ENCODE data around the gene TCEA3.

TCEA3 gene

GRCh38 chr1:23471473-23472075 is 47.0 kb upstream of the TCEA3 start:
- WGBS, result 70% methylated on average over 3 of the region's 4 CpGs
- no peak overlapping the region for H3K18ac ChIP-seq (ENCODE audit: low read depth in 1 of 2, low read length in 2 of 2)
- peaks cover 31% of the 10 kb centered on the region for H3K79me1 ChIP-seq (replicated peaks; ENCODE audit: low read length, poor library complexity, severe bottlenecking)
- no peak overlapping the region for H2AFZ ChIP-seq (ENCODE audit: low read depth, low read length)
- peak overlapping the region; percentile 67 for H3K9ac ChIP-seq (ENCODE audit: low read length)
- no peak overlapping the region for H3K14ac ChIP-seq (ENCODE audit: low read length in 2 of 2)
- H3K27me3 ChIP-seq (ENCODE audit: control insufficient read depth in 1 of 2, insufficient read depth in 1 of 2, low read length in 2 of 2), result no peaks in the 10 kb centered on the region
- H3K9me3 ChIP-seq (ENCODE audit: control insufficient read depth, low read length), result no peaks in the 10 kb centered on the region
- DNase-seq, result no peak
- H3K4me3 ChIP-seq (ENCODE audit: insufficient read depth in 1 of 2, low read depth in 1 of 2, low read length in 2 of 2), result peak overlapping the region in 1 of 2 experiments; percentile 7
- H2BK5ac ChIP-seq (ENCODE audit: low read depth, low read length, poor library complexity, severe bottlenecking), result no peak overlapping the region
- no peak overlapping the region for H3K23ac ChIP-seq (ENCODE audit: low read length in 2 of 2)
- no peak overlapping the region for H2AK5ac ChIP-seq (ENCODE audit: low read length, severe bottlenecking)
- H3K27ac ChIP-seq (ENCODE audit: low read length, poor library complexity, severe bottlenecking), result no peak overlapping the region
- H2BK12ac ChIP-seq (ENCODE audit: low read length in 2 of 2), result no peak overlapping the region
- no peak overlapping the region for H2BK120ac ChIP-seq (ENCODE audit: low read depth, low read length)
- H3K4me1 ChIP-seq (ENCODE audit: control insufficient read depth, insufficient read depth, low read depth, low read length), result peaks cover 16% of the 10 kb centered on the region
- H3K4me2 ChIP-seq (ENCODE audit: low read length, poor library complexity, severe bottlenecking), result no peak overlapping the region
- H4K8ac ChIP-seq (ENCODE audit: low read length), result peak overlapping the region; percentile 13
- no peak overlapping the region for H3K4ac ChIP-seq (ENCODE audit: low read depth in 1 of 2, low read length in 2 of 2)
- H4K91ac ChIP-seq (ENCODE audit: low read length), result no peak overlapping the region
- H3K36me3 ChIP-seq (ENCODE audit: control insufficient read depth in 1 of 2, insufficient read depth in 2 of 2, low read depth in 1 of 2, low read length in 2 of 2), result peaks cover 0 to 5% of the 10 kb centered on the region in 2 experiments
- H2BK15ac ChIP-seq (ENCODE audit: low read depth, poor library complexity, severe bottlenecking), result no peak overlapping the region

DNA sequence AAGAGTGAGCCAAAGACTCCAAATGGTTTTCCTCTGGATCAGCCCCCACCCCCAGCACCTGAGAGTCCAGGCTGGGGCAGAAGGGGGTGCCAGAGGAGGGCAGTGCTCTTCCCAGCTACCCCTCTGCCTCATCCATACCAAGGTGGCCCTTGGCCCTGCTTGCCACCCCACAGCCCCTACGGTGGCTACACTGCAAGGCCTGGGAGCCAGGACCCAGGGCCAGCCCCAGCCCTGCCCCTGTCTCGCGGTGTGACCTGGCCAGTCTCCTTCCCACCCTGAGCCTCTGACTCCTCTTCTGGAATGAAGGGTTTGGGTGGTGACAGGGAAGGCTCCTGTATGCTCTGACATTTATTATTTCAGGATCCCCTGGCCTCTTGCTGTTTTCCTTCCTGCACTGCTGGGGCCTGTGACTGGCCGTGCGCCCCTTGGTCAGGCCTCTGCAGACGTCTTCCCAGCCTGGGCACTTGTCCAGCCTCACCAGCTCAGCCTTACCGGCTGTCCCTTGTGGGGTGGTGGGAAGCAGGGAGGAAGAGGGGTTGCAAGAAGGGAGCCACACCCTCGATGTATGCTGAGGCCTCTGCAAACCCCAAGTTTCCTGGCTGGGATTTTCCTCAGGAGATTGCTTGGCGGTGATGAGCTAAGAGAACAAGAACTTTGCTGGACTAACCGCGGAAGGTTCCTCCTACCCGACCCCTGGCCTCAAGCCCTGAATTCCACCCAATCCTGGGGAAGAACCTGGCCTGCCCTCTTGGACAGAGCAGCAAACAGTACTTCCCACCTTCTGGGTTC is 45.9 kb upstream of the TCEA3 start:
- Histone ChIP-seq H4K8ac (ENCODE audit: low read length) (no peak overlapping the region), H3K27me3 (ENCODE audit: control insufficient read depth in 1 of 2, insufficient read depth in 1 of 2, low read length in 2 of 2) (no peaks in the 10 kb centered on the region), H3K4me1 (ENCODE audit: control insufficient read depth, insufficient read depth, low read depth, low read length) (peaks cover 16% of the 10 kb centered on the region), H3K4me2 (ENCODE audit: low read length, poor library complexity, severe bottlenecking) (no peak overlapping the region), H3K9me3 (ENCODE audit: control insufficient read depth, low read length) (no peaks in the 10 kb centered on the region), H2AK5ac (ENCODE audit: low read length, severe bottlenecking) (no peak overlapping the region), H3K36me3 (ENCODE audit: control insufficient read depth in 1 of 2, insufficient read depth in 2 of 2, low read depth in 1 of 2, low read length in 2 of 2) (peaks cover 2 to 5% of the 10 kb centered on the region in 2 experiments), H4K91ac (ENCODE audit: low read length) (no peak overlapping the region), H3K18ac (ENCODE audit: low read depth in 1 of 2, low read length in 2 of 2) (peak overlapping the region in 1 of 2 experiments; percentile 52), H3K4me3 (ENCODE audit: insufficient read depth in 1 of 2, low read depth in 1 of 2, low read length in 2 of 2) (peak overlapping the region in 1 of 2 experiments; percentile 52), H2BK120ac (ENCODE audit: low read depth, low read length) (no peak overlapping the region), H3K9ac (ENCODE audit: low read length) (peak overlapping the region; percentile 56), H2BK12ac (ENCODE audit: low read length in 2 of 2) (peak overlapping the region in 1 of 2 experiments; percentile 1), H2BK5ac (ENCODE audit: low read depth, low read length, poor library complexity, severe bottlenecking) (no peak overlapping the region), H3K79me1 (replicated peaks; ENCODE audit: low read length, poor library complexity, severe bottlenecking) (peaks cover 32% of the 10 kb centered on the region), H3K14ac (ENCODE audit: low read length in 2 of 2) (peak overlapping the region in 1 of 2 experiments; percentile 30), H2BK15ac (ENCODE audit: low read depth, poor library complexity, severe bottlenecking) (no peak overlapping the region), H3K23ac (ENCODE audit: low read length in 2 of 2) (no peak overlapping the region), H3K4ac (ENCODE audit: low read depth in 1 of 2, low read length in 2 of 2) (peak overlapping the region in 1 of 2 experiments; percentile 21), H3K27ac (ENCODE audit: low read length, poor library complexity, severe bottlenecking) (no peak overlapping the region), H2AFZ (ENCODE audit: low read depth, low read length) (no peak overlapping the region)
- DNase-seq, result peak; percentile 44
- 84% methylated on average over 12 of the region's 12 CpGs for WGBS

DNA sequence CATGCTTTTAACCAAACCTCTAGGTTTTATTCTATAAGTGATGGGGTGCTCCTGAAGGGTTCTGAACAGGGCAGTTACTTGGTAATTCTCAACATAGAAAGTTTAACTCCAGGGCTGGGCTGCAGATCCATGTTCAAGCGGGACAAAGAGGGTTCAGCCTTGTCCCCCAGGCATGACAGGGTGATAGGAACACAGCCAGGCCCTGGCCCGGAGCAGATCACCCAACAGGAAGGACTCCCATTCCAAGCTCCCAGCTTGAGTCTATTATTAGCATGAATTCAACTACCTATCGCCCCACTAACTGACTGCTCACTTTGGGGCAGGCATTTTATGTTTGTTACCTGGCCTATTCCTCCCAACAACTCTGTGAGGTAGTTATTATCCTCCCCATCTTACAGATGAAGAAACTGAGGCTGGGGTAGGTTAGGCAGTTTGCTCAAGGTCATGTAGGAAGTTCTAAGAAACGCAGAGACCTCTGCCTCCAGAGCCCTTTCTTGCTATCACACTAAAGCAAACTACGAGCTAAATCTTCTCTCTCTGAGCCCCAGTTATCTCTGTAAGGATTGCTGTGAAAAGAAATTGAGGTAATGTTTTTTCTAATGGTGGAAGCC is 44.9 kb upstream of the TCEA3 start:
- H3K23ac ChIP-seq (ENCODE audit: low read length in 2 of 2), result no peak overlapping the region
- WGBS, result 79% methylated on average over 5 of the region's 5 CpGs
- DNase-seq, result no peak
- no peak overlapping the region for H2BK12ac ChIP-seq (ENCODE audit: low read length in 2 of 2)
- no peak overlapping the region for H2AFZ ChIP-seq (ENCODE audit: low read depth, low read length)
- no peak overlapping the region for H3K4me3 ChIP-seq (ENCODE audit: insufficient read depth in 1 of 2, low read depth in 1 of 2, low read length in 2 of 2)
- H3K18ac ChIP-seq (ENCODE audit: low read depth in 1 of 2, low read length in 2 of 2), result no peak overlapping the region
- peaks cover 2 to 5% of the 10 kb centered on the region in 2 experiments for H3K36me3 ChIP-seq (ENCODE audit: control insufficient read depth in 1 of 2, insufficient read depth in 2 of 2, low read depth in 1 of 2, low read length in 2 of 2)
- H2BK15ac ChIP-seq (ENCODE audit: low read depth, poor library complexity, severe bottlenecking), result no peak overlapping the region
- no peak overlapping the region for H4K91ac ChIP-seq (ENCODE audit: low read length)
- no peak overlapping the region for H3K4ac ChIP-seq (ENCODE audit: low read depth in 1 of 2, low read length in 2 of 2)
- H2BK5ac ChIP-seq (ENCODE audit: low read depth, low read length, poor library complexity, severe bottlenecking), result no peak overlapping the region
- no peaks in the 10 kb centered on the region for H3K27me3 ChIP-seq (ENCODE audit: control insufficient read depth in 1 of 2, insufficient read depth in 1 of 2, low read length in 2 of 2)
- no peak overlapping the region for H2AK5ac ChIP-seq (ENCODE audit: low read length, severe bottlenecking)
- no peak overlapping the region for H2BK120ac ChIP-seq (ENCODE audit: low read depth, low read length)
- H3K4me2 ChIP-seq (ENCODE audit: low read length, poor library complexity, severe bottlenecking), result no peak overlapping the region
- no peaks in the 10 kb centered on the region for H3K9me3 ChIP-seq (ENCODE audit: control insufficient read depth, low read length)
- H4K8ac ChIP-seq (ENCODE audit: low read length), result no peak overlapping the region
- H3K14ac ChIP-seq (ENCODE audit: low read length in 2 of 2), result no peak overlapping the region
- peaks cover 13% of the 10 kb centered on the region for H3K4me1 ChIP-seq (ENCODE audit: control insufficient read depth, insufficient read depth, low read depth, low read length)
- H3K27ac ChIP-seq (ENCODE audit: low read length, poor library complexity, severe bottlenecking), result no peak overlapping the region
- no peak overlapping the region for H3K9ac ChIP-seq (ENCODE audit: low read length)
- peaks cover 29% of the 10 kb centered on the region for H3K79me1 ChIP-seq (replicated peaks; ENCODE audit: low read length, poor library complexity, severe bottlenecking)

DNA sequence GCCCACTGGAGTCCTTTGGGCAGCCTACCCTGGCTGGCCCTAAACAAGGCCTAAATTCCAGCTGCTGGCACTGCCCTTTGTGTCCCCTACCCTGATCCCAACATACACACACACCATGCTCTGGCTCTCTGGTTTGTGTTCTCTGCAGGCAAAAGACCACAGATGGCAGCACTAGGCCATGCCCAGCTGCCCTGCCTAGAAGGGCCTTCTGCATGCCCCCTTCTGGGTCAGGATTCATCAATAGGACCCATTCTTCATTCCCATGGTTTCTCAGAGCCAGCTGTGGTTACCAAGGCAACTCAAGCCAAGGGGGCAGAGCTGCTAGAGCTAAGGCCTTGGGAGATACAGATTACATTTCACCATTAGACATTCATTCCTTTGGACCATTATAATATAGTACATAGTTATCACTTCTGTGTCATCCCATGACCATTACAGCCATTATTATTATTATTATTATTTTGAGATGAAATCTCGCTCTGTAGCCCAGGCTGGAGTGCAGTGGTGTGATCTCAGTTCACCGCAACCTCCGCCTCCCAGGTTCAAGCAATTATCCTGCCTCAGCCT is 42.0 kb upstream of the TCEA3 start:
- Histone ChIP-seq H3K4me2 (ENCODE audit: low read length, poor library complexity, severe bottlenecking) (no peak overlapping the region), H3K36me3 (ENCODE audit: control insufficient read depth in 1 of 2, insufficient read depth in 2 of 2, low read depth in 1 of 2, low read length in 2 of 2) (peaks cover 2 to 5% of the 10 kb centered on the region in 2 experiments), H2AFZ (ENCODE audit: low read depth, low read length) (no peak overlapping the region), H2AK5ac (ENCODE audit: low read length, severe bottlenecking) (no peak overlapping the region), H3K27me3 (ENCODE audit: control insufficient read depth in 1 of 2, insufficient read depth in 1 of 2, low read length in 2 of 2) (no peaks in the 10 kb centered on the region), H2BK12ac (ENCODE audit: low read length in 2 of 2) (peak overlapping the region in 1 of 2 experiments; percentile 29), H3K23ac (ENCODE audit: low read length in 2 of 2) (peak overlapping the region in 1 of 2 experiments; percentile 37), H3K14ac (ENCODE audit: low read length in 2 of 2) (no peak overlapping the region), H3K9me3 (ENCODE audit: control insufficient read depth, low read length) (no peaks in the 10 kb centered on the region), H3K9ac (ENCODE audit: low read length) (no peak overlapping the region), H3K79me1 (replicated peaks; ENCODE audit: low read length, poor library complexity, severe bottlenecking) (peaks cover 24% of the 10 kb centered on the region), H2BK15ac (ENCODE audit: low read depth, poor library complexity, severe bottlenecking) (no peak overlapping the region), H3K4ac (ENCODE audit: low read depth in 1 of 2, low read length in 2 of 2) (no peak overlapping the region), H4K8ac (ENCODE audit: low read length) (no peak overlapping the region), H3K4me3 (ENCODE audit: insufficient read depth in 1 of 2, low read depth in 1 of 2, low read length in 2 of 2) (no peak overlapping the region), H3K27ac (ENCODE audit: low read length, poor library complexity, severe bottlenecking) (no peak overlapping the region), H3K4me1 (ENCODE audit: control insufficient read depth, insufficient read depth, low read depth, low read length) (peaks cover 7% of the 10 kb centered on the region), H2BK5ac (ENCODE audit: low read depth, low read length, poor library complexity, severe bottlenecking) (no peak overlapping the region), H4K91ac (ENCODE audit: low read length) (no peak overlapping the region), H3K18ac (ENCODE audit: low read depth in 1 of 2, low read length in 2 of 2) (no peak overlapping the region), H2BK120ac (ENCODE audit: low read depth, low read length) (no peak overlapping the region)
- WGBS, result 100% methylated on average over 3 of the region's 3 CpGs
- DNase-seq, result no peak

Data from mesenchymal stem cell (in vitro differentiated cells and primary cell).